OCI-M1 (cell line): Measurements from ENCODE around the gene CYTH3.

Source experiments
- DNase-seq: peaks from one replicate; lab custom pipeline; 2025; lab: John Stamatoyannopoulos, UW

The CYTH3 gene

DNA sequence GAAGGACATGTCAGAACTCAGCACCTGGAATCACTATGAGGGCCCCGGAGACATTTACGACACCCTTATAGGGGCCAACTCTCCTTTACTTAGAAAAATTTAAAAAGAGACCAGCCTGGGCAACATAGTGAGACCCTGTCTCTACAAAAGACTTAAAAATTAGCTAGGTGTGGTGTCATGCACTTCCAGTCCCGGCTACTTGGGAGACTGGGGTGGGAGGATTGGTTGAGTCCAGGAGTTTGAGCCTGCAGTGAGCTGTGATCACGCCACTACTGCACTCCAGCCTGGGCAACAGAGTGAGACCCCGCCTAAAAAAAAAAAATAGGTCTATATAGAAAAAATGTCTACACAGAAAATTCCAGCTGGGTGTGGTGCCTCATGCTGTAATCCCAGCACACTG, 7.5 kb upstream of the CYTH3 start:
- DNase-seq = no peak

DNA sequence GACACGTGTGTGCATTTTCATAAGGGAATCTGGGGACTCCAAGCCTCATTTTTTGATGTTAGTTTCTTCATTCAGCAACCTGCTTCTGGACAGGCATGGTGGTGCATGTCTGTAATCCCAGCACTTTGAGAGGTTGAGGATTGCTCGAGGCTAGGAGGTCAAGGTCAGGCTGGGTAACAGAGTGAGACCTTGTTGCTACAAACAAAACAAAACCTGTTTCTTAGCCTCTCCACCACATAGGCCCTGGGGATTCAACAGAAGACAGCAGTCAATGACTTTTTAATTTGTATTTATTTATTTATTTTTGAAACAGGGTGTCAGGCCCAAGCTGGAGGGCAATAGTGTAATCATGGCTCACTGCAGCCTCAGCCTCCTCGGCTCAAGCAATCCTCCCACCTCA, 6.9 kb upstream of the CYTH3 start:
- no peak for DNase-seq

- DNase-seq = no peak
Observed at GRCh38 chr7:6278749-6279310, 6.4 kb upstream of the CYTH3 start.

GRCh38 chr7:6277476-6277875, 5.1 kb upstream of the CYTH3 start:
- DNase-seq = peak; percentile 3

GRCh38 chr7:6276911-6277408, 4.5 kb upstream of the CYTH3 start:
- DNase-seq = no peak

DNA sequence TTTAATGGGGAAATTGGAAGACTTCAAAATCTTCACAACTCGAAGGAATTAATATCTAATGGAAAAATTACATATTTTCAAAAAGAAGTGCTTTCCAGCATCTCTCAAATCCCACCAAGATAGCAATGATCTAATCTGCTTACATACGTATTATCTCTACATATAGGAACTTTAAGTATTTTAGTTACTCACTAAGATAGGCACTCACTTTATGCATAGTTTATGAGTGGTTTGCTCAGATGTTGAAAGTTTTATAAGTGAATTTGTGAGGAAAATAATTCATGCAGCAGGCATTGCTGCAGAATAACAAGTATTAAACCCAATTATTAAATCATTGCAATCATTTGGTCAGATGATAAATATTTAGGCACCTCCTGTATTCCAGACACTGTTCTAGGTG, 2.3 kb upstream of the CYTH3 start:
- DNase-seq = no peak

DNA sequence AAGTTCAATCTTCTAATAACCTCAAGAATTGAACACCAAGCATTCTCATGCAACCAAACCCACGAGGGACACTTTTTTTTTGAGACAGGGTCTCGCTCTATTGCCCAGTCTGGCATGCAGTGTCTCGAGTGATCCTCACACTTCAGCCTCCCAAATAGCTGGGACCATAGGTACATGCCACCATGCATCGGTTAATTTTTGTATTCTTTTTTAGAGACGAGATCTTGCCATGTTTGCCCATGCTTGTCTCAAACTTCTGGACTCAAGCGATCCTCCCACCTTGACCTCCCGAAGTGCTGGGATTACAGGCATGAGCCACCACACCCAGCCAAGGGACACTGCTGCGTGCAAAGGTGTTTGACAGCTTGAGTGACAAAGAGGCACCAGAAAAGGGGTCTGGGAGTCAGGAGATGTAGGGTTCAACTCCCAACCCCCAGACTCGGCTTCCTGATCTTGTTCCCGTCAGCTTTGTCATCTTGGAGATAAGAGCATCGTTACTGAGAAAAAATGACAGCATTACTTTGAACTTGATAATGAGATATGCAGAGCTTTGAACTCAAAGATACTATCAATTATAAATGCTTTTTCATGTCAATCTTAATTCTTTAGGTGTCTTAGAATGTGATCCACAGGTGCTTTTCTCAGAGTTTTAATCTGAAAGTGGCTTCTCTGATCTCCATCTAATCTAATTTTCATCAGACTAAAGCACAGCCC, 1.6 kb upstream of the CYTH3 start:
- no peak for DNase-seq

DNA sequence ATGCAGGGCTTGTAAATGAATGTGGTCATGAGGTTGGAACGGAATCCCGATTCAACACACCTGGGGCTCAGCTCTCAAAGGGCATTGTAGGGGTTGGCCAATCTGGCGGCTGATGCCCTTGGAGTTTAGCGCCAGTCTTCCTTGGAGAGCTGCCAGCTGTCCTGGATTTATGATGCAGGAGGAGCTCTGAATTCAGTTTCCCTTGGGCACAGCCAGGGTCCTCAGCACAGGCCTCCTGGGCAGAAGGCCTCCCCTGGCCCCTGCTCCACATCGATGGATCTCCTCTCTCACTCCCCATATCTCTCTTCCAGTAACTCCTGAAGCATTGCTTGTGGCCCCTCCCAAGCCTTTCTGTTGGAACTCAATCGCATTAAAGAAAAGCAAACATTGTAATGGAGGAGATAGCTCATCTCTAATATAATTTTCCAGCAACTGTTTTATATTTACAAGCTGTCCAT, 985 bp upstream of the CYTH3 start:
- DNase-seq = no peak

- no peak for DNase-seq
Observed at GRCh38 chr7:6271694-6272440, 557 bp downstream of the CYTH3 start.

DNA sequence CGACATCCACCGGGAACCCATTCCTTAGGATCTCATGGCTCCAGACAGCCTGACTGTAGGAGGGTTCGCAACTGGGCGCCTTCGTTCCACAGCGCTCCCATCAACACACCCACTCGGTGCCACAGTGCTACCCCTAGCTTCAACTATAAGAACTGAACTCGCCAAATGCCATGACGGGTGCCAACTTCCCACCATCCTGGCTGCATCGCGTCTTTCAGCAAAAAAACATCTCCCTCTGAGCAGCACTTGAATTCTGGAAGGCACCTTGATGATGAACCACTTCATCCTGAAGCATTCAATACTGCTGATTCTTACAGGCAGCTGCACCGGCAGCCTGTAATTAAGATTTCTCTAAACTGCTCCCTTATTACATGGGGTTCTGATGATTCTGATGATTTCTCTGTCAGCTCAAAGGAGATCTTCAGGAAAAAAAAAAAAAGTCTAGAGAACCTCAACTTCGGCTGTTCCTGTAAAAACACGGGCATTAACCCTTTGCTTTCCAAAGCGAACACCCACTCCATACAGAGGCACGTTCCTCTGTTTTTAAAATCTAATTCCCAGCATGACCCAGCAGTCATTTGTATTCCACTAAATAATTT, 1.3 kb downstream of the CYTH3 start:
- DNase-seq = peak; percentile 25

DNA sequence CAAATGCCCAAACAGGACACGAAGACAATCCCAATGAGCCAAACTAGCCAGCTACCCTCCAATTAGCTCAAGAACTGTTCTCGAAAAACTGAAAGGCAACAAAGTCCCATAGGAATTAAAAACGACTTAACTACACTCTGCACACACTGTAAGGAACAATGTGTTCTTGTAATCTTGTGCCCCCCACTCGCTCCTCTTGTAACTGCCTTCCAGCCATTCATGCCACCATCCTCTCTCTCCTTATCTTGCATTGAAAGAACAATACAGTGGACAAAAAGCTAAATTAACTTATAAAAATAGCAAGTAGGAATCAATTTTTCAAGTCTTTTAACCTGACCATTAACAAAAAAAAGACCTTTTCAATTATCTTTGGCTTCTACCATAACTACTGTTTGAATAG, 2.9 kb downstream of the CYTH3 start:
- peak; percentile 5 for DNase-seq

- no peak for DNase-seq
Observed at GRCh38 chr7:6268907-6269306, 3.5 kb downstream of the CYTH3 start.

- DNase-seq = no peak
Observed at GRCh38 chr7:6268023-6268900, 4.2 kb downstream of the CYTH3 start.

DNA sequence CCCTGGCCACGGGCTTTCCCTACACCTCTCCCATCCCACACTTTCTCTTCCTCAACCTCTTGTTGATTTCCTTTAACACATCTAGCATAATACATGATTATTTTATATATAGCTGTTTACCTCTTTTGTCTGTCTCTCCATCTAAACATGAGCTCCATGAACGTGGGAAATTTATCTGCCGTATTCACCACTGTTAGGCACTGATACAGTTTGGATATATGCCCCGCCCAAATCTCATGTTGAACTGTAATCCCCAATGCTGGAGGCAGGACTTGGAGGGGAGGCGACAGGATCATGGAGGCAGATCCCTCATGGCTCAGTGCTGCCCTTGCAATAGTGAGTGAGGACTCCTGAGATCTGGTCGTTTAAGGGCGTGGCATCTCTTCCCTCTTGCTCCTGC, 5.7 kb downstream of the CYTH3 start:
- no peak for DNase-seq

GRCh38 chr7:6262221-6262620, 10.2 kb downstream of the CYTH3 start:
- no peak for DNase-seq

DNA sequence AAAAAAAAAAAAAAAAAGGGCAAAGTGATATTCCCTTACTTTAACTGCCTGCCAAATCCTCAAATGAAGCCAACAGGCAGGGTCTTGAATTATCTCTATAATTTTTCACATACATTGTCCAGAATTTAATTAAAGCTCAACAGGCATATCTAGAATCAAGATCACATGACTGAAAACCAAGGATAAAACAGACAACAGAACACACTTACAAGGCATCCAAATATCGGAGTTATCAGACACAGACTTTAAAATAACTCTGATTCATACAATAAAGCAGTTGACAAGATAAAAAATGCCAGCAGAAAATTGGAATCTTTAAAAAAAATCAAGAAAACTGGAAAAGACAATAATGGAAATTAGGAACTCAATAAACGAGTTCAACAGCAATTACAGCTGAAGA, 10.7 kb downstream of the CYTH3 start:
- DNase-seq = no peak

DNA sequence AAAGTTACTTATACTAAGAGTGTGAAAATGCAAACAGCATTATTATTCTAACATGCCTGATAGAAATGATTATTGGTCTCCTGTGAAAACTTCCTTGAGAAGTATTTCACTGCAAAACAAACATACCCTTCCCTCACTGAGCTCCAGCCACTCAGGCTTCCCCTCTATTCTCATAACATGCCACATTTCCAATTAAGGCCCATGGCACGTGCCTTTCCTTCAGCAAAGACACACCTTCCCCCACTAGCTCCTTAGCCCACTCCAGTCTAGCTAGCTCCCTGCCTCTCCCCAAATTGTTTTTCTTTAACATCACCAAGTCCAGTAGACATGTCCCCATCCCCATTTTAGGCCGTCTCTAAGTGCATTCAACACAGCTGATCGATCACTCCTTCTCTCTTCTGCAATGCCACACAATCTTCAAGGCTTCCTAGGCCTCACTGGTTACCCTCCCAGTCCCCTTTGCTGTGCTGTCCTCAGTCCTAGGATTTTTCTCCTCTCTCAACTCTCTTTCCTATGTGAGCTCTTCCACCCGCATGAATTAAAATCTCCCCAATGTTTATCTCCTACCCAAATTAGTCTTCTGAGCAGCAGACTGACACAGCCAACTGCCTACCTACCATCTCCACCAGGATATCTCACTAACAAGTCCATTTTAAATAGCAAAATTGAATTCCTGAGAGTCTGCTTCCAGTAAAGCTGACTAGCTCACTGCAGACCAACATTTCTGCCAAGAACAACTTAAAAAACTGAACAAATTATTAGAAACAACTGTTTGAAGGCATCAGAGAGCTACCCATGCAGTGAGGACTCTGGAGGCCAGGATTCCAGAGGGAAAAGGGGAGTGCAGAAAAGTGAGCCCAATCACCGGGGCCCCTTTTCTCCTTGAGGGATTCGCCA, 11.9 kb downstream of the CYTH3 start:
- DNase-seq = no peak

DNA sequence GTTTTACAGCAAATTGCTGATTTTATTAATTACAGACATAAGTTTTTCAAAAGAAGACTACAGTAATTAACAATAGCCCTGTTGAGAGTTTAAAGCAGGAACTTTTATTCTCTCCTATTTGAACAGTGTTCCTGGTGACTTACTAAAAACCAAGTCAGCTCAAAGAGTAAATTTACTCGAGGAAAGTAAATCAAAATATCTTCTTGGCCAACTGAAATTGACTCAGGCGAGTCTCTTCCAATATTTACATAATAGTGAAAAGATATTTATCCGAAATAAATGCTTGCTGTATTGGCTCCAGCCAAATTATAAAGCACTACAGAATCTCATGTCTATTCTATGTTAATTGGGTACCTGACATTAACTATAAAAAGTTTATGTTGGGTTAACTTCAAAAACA, 13.2 kb downstream of the CYTH3 start:
- no peak for DNase-seq

- no peak for DNase-seq
Observed at GRCh38 chr7:6258440-6259182, 13.8 kb downstream of the CYTH3 start.

- no peak for DNase-seq
Observed at GRCh38 chr7:6257675-6258074, 14.7 kb downstream of the CYTH3 start.
